ENCODE measurements around the gene ANKRD65. TPM values are rescaled to one million over a fixed set of nuclear protein-coding genes. Genes with fewer than 3 reads are reported as not detected.
"Not testable (repeated sequence)": the region's sequence is repeated elsewhere in the genome, so short reads cannot be mapped to it uniquely, and the experiment has no call there.

Gene ANKRD65
- total RNA-seq, 1 experiment from 2014 or later, result not detected

DNA sequence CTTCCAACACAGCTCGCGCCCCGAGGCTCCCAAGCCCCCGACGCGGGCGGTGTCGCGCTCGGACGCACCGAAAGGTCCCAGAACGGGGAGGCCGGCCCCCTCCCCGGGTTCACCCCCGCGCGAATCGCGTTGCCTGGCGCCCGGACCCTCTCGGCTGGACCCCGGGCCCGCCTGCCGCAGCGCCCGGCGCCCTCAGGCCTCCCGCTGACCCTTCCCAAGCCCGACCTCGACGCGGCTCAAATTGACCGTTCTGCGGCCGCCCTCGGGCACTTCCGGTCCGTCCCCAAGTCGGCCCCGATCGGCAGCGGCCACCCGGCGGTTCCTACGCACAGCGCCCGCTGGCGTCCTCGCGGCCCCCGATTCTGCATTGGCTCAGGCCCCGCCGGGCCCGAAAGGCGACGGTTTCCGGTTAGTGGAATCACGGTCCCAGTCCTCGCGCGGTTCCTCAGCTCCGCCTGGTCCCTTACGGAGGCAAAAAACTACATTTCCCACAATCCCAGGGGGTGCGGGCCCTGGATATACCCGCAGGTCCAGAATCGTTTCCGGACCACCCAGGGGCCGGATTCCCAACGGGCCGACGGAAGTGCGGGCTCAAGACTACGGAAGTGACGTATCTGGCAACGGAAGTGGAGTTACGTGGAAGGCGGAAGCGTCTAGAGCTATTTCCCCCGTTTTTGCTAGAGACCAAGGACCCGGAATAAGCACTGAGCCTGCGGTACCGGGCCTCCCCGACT lies 46.0 kb downstream of the ANKRD65 start, which contains the start of gene AURKAIP1:
AURKAIP1 (minus strand) TSS at position 279 of the 734 bp plus-strand sequence. CDS start 451 bp downstream, outside the sequence.
- peaks cover 36% of the 10 kb centered on the region for H3K4me1 ChIP-seq (replicated peaks)
- H3K27me3 ChIP-seq (replicated peaks), result no peaks in the 10 kb centered on the region
- peak; percentile 98 to 100 for DNase-seq (ENCODE audit: low read depth in 1 of 2, low spot score in 2 of 2)
- peak within 1 kb of the TSS; percentile 86 for H3K27ac ChIP-seq
- no peaks in the 10 kb centered on the region for H3K9me3 ChIP-seq (replicated peaks)
- H3K36me3 ChIP-seq, result peaks cover 54% of the 10 kb centered on the region
- peak within 1 kb of the TSS; percentile 88 for H3K4me3 ChIP-seq

DNA sequence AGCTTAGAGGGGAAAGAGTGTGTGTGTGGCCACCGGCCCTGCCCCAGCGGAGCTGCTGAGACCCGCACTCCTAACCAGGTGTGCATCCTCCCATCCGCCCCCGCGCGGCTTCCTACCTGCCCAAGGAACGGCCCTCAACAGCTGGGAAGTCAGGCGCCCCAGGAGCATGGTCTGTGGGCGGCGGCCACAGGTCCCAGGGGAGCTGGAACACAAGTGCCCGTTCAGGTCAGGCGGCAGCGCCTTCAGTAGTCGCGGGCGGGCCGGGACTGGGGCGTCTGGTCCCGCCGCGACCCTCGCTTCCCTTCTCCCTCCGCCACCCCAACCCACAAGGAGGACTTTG lies 46.5 kb downstream of the ANKRD65 start:
- Histone ChIP-seq H3K27ac (peak overlapping the region; percentile 86), H3K4me1 (replicated peaks) (peaks cover 36% of the 10 kb centered on the region), H3K27me3 (replicated peaks) (no peaks in the 10 kb centered on the region), H3K4me3 (peak overlapping the region; percentile 88), H3K9me3 (replicated peaks) (no peaks in the 10 kb centered on the region), H3K36me3 (peaks cover 54% of the 10 kb centered on the region)
- DNase-seq (ENCODE audit: low read depth in 1 of 2, low spot score in 2 of 2), result no peak

DNA sequence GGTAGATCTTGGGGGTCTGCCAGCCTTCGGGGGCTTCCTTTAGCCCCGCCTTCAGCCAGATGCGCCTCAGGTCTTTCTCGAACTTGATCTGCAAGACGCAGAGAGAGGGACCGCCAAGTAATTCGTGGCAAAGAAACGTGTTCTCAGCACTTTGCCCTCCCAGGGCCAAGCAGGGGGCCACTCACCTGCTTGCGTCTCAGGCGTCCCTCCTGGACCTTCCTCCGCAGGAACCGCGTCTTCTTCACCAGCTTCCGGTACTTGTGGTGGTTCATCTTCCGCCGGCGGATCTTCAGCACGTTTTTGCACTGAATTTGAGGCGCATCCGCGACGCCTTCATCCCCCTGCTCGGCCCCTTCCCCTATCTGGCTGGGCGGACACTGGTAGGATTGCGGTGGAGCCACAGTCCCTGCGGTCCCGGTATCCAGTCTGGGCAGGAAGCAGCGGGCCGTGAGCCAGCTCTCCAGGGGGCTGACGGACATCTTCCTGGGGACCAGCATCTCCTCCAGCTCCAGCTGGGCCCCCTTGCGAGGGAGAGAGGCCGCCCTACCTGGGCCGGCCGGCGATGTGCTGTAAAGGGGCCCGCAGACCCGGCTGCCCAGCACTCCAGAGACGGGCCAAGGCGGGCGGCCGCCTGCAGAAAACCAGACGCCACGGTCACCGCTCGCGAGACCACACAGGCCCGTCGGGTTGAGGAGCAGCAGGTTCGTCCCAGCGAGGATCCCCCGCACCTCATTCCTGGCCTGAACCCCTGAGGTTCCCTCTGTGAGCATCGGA lies 47.1 kb downstream of the ANKRD65 start:
- DNase-seq (ENCODE audit: low read depth in 1 of 2, low spot score in 2 of 2), result no peak
- H3K27me3 ChIP-seq (replicated peaks), result no peaks in the 10 kb centered on the region
- H3K27ac ChIP-seq, result peak overlapping the region; percentile 86

DNA sequence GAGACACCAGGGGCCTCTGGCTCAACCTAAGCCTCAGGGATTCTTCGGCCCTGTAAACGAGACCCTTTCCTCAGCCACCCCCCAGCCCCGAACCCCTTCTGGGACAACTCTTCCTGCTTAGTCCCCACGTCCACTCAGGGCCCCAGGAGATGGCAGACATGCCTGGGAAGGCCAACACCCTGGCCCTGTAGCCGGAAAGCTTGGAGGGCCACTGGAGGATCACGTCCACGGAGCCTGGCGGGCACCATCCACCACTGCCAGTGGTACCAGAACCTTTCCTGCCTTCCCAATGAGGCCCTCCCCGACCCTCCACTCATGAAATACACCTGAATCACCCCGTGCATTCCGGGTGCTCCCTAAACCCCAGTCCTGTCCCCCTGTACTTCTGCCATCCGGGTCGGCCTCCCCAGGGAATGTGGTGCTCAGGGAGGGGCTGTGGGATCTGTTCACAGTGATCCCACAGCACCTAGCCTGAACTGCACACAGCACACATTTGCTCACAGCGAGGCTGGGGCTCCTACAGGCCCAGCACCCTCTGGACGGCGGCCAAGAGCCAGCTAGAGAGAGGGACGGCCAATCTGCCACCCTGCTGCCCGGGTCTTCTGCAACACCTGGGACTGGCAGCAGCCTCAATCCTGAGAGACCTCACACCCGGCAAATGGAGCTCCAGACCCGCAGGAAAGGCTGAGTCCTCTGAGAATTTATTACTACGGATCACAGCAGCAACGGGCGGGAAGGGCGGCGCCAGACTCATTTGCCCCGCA lies 47.8 kb downstream of the ANKRD65 start:
- peaks cover 36% of the 10 kb centered on the region for H3K4me1 ChIP-seq (replicated peaks)
- no peaks in the 10 kb centered on the region for H3K27me3 ChIP-seq (replicated peaks)
- H3K36me3 ChIP-seq, result peaks cover 54% of the 10 kb centered on the region
- no peak for DNase-seq (ENCODE audit: low read depth in 1 of 2, low spot score in 2 of 2)
- no peaks in the 10 kb centered on the region for H3K9me3 ChIP-seq (replicated peaks)
- no peak overlapping the region for H3K27ac ChIP-seq
- peak overlapping the region; percentile 88; the same call in 1 of the 2 replicates for H3K4me3 ChIP-seq

More for the DNA sequence above, 47.1 kb downstream of the ANKRD65 start:
- H3K9me3 ChIP-seq (replicated peaks), result no peaks in the 10 kb centered on the region
- H3K4me1 ChIP-seq (replicated peaks), result peaks cover 36% of the 10 kb centered on the region
- H3K4me3 ChIP-seq, result peak overlapping the region; percentile 88
- peaks cover 54% of the 10 kb centered on the region for H3K36me3 ChIP-seq

DNA sequence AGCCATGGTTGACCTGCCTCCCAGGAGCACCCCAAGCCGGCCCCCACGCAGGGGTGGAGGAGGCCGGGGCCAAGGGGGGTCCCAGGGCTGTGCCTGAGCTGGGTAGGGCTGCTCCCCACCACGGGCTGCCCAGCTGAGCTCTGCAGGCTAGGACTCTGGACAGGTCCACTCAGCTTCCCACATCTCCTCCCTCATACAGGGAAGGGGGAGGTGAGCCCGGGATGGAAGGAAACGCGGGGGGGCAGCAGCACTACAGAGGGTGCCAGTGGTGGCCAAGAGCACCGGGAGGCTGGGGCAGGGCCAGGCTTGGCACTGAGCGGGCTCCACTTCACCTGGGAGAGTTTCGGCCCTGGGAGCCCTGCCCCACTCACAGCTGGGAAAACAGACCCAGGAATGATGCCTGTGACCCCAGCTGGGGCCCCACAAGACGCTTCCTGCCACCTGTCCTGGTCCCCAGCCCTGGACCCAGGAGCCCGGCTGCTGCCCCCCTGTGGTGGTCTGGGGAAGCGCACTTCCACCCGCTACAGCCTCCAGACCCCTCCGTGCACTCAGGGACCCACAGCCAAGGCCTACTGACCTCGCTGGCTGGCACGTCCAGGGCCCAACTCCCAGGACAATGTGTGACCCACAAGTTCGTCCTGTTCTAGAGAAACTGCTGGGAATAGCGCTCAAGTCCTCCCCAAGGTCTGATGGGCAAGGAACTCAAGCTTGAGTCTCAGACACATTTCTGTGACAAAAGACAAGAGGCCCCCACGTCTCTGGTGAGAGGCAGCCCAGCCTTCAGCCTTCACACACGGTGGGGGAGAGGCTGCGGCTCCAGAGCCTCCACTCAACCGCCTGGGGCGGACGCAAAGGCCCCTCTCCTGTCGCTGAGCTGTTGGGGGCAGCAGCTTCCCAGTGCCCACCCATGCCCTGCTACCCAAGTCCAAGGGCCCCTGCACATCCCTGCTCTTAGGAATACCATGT lies 49.0 kb downstream of the ANKRD65 start:
- H3K4me3 ChIP-seq, result peak overlapping the region; percentile 12; the same call in 1 of the 2 replicates
- DNase-seq (ENCODE audit: low read depth in 1 of 2, low spot score in 2 of 2), result peak; percentile 73 to 79
- H3K27ac ChIP-seq, result no peak overlapping the region
- H3K9me3 ChIP-seq (replicated peaks), result peaks cover 4% of the 10 kb centered on the region; the same call in 1 of the 2 replicates
- peaks cover 36% of the 10 kb centered on the region for H3K4me1 ChIP-seq (replicated peaks)
- H3K36me3 ChIP-seq, result peaks cover 54% of the 10 kb centered on the region
- H3K27me3 ChIP-seq (replicated peaks), result no peaks in the 10 kb centered on the region

DNA sequence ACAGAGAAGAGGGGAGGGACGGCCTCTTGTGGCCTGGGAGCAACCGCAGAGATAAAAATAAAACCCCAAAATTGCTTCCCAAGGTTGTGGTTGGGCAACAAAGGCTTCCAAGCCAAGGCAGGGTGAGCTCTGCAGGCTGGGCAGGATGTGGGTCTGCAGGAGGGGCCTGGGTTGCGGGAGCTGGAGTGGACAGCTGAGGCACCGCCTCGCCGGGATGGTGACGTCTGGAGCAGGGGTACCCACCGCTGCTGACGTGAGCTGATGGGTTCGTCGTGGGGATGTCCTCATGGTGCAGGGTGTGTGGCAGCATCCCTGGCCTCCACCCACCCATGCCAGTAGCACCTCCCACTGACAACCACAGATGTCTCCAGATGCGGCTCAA lies 49.7 kb downstream of the ANKRD65 start:
- Histone ChIP-seq H3K36me3 (peaks cover 52% of the 10 kb centered on the region), H3K4me1 (replicated peaks) (peaks cover 36% of the 10 kb centered on the region), H3K27ac (no peak overlapping the region), H3K4me3 (no peak overlapping the region), H3K27me3 (replicated peaks) (no peaks in the 10 kb centered on the region), H3K9me3 (replicated peaks) (peaks cover 7% of the 10 kb centered on the region)
- DNase-seq (ENCODE audit: low read depth in 1 of 2, low spot score in 2 of 2), result no peak

DNA sequence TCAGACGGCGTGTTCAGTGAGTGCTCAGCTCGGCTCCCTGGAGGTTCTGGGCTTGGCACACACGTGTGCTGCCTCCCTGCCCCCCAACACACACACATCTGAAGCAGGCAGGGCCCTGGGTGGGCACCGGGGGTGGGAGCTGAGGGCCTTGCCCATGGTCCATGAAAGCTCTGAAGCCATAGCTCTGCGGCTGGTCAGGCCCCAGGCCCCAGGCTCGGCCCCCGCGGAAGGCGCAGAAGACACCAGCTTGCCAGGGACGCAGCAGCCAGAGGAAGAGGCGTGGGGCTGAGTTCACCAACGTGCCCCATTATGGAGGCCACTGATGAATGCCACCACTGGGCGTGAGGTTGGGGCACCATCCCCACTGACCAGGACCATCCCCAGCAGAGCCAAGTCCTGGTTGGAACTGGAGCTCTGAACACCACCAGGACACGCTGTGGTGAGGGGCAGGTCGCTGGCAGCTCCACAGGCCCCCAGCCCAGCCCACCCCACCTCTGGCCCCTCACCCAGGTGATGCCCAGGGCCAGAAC lies 50.2 kb downstream of the ANKRD65 start:
- DNase-seq (ENCODE audit: low read depth in 1 of 2, low spot score in 2 of 2), result no peak
- Histone ChIP-seq H3K9me3 (replicated peaks) (peaks cover 12% of the 10 kb centered on the region), H3K36me3 (peaks cover 47% of the 10 kb centered on the region), H3K4me1 (replicated peaks) (peaks cover 32% of the 10 kb centered on the region), H3K27me3 (replicated peaks) (no peaks in the 10 kb centered on the region), H3K27ac (no peak overlapping the region), H3K4me3 (no peak overlapping the region)

DNA sequence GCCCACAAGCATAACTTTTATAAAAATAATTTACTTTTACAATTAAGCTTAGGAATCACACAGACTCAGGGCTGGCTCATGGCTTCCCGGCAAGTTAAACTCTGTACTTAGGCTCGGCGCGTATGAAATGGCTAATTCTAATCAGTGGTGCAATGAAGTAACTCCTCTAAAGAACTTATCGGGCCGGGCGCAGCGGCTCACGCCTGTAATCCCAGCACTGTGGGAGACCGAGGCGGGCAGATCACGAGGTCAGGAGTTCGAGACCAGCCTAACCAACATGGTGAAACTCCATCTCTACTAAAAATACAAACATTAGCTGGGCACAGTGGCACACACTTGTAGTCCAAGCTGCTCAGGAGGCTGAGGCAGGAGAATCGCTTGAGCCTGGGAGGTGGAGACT lies 51.0 kb downstream of the ANKRD65 start:
- DNase-seq (ENCODE audit: low read depth in 1 of 2, low spot score in 2 of 2); H3K4me3 ChIP-seq; H3K27ac ChIP-seq; H3K27me3 ChIP-seq (replicated peaks): not testable (repeated sequence)
- Histone ChIP-seq H3K9me3 (replicated peaks) (peaks cover 12% of the 10 kb centered on the region), H3K4me1 (replicated peaks) (peaks cover 29% of the 10 kb centered on the region), H3K36me3 (peaks cover 45% of the 10 kb centered on the region)

Other genes starting within 250 kb of the ANKRD65 start
- not detected in 2 replicates for gene TTLL10, start 247.4 kb downstream of the ANKRD65 start, total RNA-seq (2014; rRNA removed; shearing (Covaris generic))
- not detected in 2 replicates for gene TNFRSF18, start 214.7 kb downstream of the ANKRD65 start, total RNA-seq (2014; rRNA removed; shearing (Covaris generic))
- not detected in 2 replicates for gene TNFRSF4, start 207.1 kb downstream of the ANKRD65 start, total RNA-seq (2014; rRNA removed; shearing (Covaris generic))
- gene SDF4, start 189.3 kb downstream of the ANKRD65 start, total RNA-seq (2014; rRNA removed; shearing (Covaris generic)), result 154 and 156 TPM in 2 replicates
- 50.1 and 51.3 TPM in 2 replicates for gene B3GALT6, start 189.0 kb downstream of the ANKRD65 start, total RNA-seq (2014; rRNA removed; shearing (Covaris generic))
- gene C1QTNF12, start 174.6 kb downstream of the ANKRD65 start, total RNA-seq (2014; rRNA removed; shearing (Covaris generic)), result 0.25 and 1.8 TPM in 2 replicates
- 92.1 and 96.6 TPM in 2 replicates for gene UBE2J2, start 147.4 kb downstream of the ANKRD65 start, total RNA-seq (2014; rRNA removed; shearing (Covaris generic))
- gene SCNN1D, start 140.8 kb downstream of the ANKRD65 start, total RNA-seq (2014; rRNA removed; shearing (Covaris generic)), result 0.53 and 1.5 TPM in 2 replicates
- gene ACAP3, start 113.3 kb downstream of the ANKRD65 start, total RNA-seq (2014; rRNA removed; shearing (Covaris generic)), result 41.1 and 44.8 TPM in 2 replicates
- 27.3 and 35.1 TPM in 2 replicates for gene PUSL1, start 112.7 kb downstream of the ANKRD65 start, total RNA-seq (2014; rRNA removed; shearing (Covaris generic))
- gene INTS11, start 96.6 kb downstream of the ANKRD65 start, total RNA-seq (2014; rRNA removed; shearing (Covaris generic)), result 66.7 and 81.0 TPM in 2 replicates
- 29.4 and 39.2 TPM in 2 replicates for gene CPTP, start 96.5 kb downstream of the ANKRD65 start, total RNA-seq (2014; rRNA removed; shearing (Covaris generic))
- gene TAS1R3, start 90.0 kb downstream of the ANKRD65 start, total RNA-seq (2014; rRNA removed; shearing (Covaris generic)), result 0.03 and 0.16 TPM in 2 replicates
- 85.2 and 95.9 TPM in 2 replicates for gene DVL1, start 71.9 kb downstream of the ANKRD65 start, total RNA-seq (2014; rRNA removed; shearing (Covaris generic))
- gene MXRA8, start 62.7 kb downstream of the ANKRD65 start, total RNA-seq (2014; rRNA removed; shearing (Covaris generic)), result 192 and 224 TPM in 2 replicates
- gene AURKAIP1, start 46.1 kb downstream of the ANKRD65 start, total RNA-seq (2014; rRNA removed; shearing (Covaris generic)), result 180 and 360 TPM in 2 replicates
- gene CCNL2, start 21.9 kb downstream of the ANKRD65 start, total RNA-seq (2014; rRNA removed; shearing (Covaris generic)), result 69.4 and 79.0 TPM in 2 replicates
- 184 and 203 TPM in 2 replicates for gene MRPL20, start 14.0 kb downstream of the ANKRD65 start, total RNA-seq (2014; rRNA removed; shearing (Covaris generic))
- 0.31 and 1.0 TPM in 2 replicates for gene VWA1, start 14.4 kb upstream of the ANKRD65 start, total RNA-seq (2014; rRNA removed; shearing (Covaris generic))
- gene ATAD3C, start 28.4 kb upstream of the ANKRD65 start, total RNA-seq (2014; rRNA removed; shearing (Covaris generic)), result not detected in 2 replicates
- gene ATAD3B, start 50.5 kb upstream of the ANKRD65 start, total RNA-seq (2014; rRNA removed; shearing (Covaris generic)), result 24.0 and 33.8 TPM in 2 replicates
- gene ATAD3A, start 90.9 kb upstream of the ANKRD65 start, total RNA-seq (2014; rRNA removed; shearing (Covaris generic)), result 32.7 and 51.6 TPM in 2 replicates
- 0.31 and 0.47 TPM in 2 replicates for gene TMEM240, start 119.3 kb upstream of the ANKRD65 start, total RNA-seq (2014; rRNA removed; shearing (Covaris generic))
- 57.2 and 58.6 TPM in 2 replicates for gene SSU72, start 153.6 kb upstream of the ANKRD65 start, total RNA-seq (2014; rRNA removed; shearing (Covaris generic))
- 0.50 and 0.76 TPM in 2 replicates for gene FNDC10, start 178.9 kb upstream of the ANKRD65 start, total RNA-seq (2014; rRNA removed; shearing (Covaris generic))
- 34.4 and 44.8 TPM in 2 replicates for gene MIB2, start 194.2 kb upstream of the ANKRD65 start, total RNA-seq (2014; rRNA removed; shearing (Covaris generic))
- gene MMP23B, start 210.9 kb upstream of the ANKRD65 start, total RNA-seq (2014; rRNA removed; shearing (Covaris generic)), result 0.79 and 4.6 TPM in 2 replicates
- gene CDK11B, start 237.7 kb upstream of the ANKRD65 start, total RNA-seq (2014; rRNA removed; shearing (Covaris generic)), result 14.8 and 23.8 TPM in 2 replicates